T-cell (primary cell): ENCODE data around the gene TTC17. TPM values are rescaled to one million over a fixed set of nuclear protein-coding genes. Genes with fewer than 3 reads are reported as not detected.

Experiments used
- ATAC-seq, 4 experiments: fragments of 200-7000 bp in 3 of 4; fragments of 150-1000 bp in 1 of 4; cut with Tn5 transposase; replicated peaks in 1 of 4; 1 replicate in 3 of 4; 2 replicates in 1 of 4; pipeline ENCODE4 v1.10.0; 2021; ENCODE audit warnings: moderate library complexity in 3 of 4, mild to moderate bottlenecking in 2 of 4, moderate number of reproducible peaks in 1 of 4
- CTCF ChIA-PET, 2 donors: fragments of 300-600 bp; sonication (Branson Sonifier 250); formaldehyde crosslinking; loops; one replicate each; lab custom pipeline; 2022; ENCODE audit warnings: antibody characterized with exemption in 2 of 2; lab: Charles Lee
- POLR2A ChIA-PET, 2 donors: fragments of 300-600 bp; sonication (Branson Sonifier 250); formaldehyde crosslinking; loops; one replicate each; lab custom pipeline; 2022; ENCODE audit warnings: antibody characterized with exemption in 2 of 2; lab: Charles Lee
- DNase-seq, 35 experiments: peaks; one replicate each; pipeline versions ENCODE4 v3.0.0 to v3.0.0-alpha.2; 2013 to 2023
- H3K27ac ChIP-seq: one replicate; pipeline ENCODE4 v1.5.1; 2013; ENCODE audit warnings: low read length
- H3K27me3 ChIP-seq, 2 experiments: replicated peaks in 1 of 2; 1 replicate in 1 of 2; 2 replicates in 1 of 2; pipeline versions ENCODE4 v1.6.1 to v1.7.0; 2013; ENCODE audit warnings: low read length in 1 of 2, mixed read lengths in 1 of 2; ENCODE audit not compliant: control insufficient read depth in 2 of 2, insufficient read depth in 2 of 2; ENCODE audit errors: extremely low read depth in 1 of 2
- H3K36me3 ChIP-seq, 2 donors: 1 replicate in 1 of 2; 2 replicates in 1 of 2; pipeline versions ENCODE4 v1.6.1 to v1.7.0; 2013; ENCODE audit warnings: low read length in 1 of 2; ENCODE audit not compliant: control insufficient read depth in 2 of 2, insufficient read depth in 1 of 2; ENCODE audit errors: extremely low read depth in 1 of 2
- H3K4me1 ChIP-seq, 2 experiments: 1 replicate in 1 of 2; 2 replicates in 1 of 2; pipeline versions ENCODE4 v1.6.1 to v1.7.0; 2013; ENCODE audit warnings: low read length in 2 of 2, mixed read lengths in 1 of 2; ENCODE audit not compliant: insufficient read depth in 2 of 2, control insufficient read depth in 1 of 2; ENCODE audit errors: extremely low read depth in 1 of 2
- H3K4me3 ChIP-seq, 2 donors: 1 replicate in 1 of 2; 2 replicates in 1 of 2; pipeline versions ENCODE4 v1.5.1 to v1.7.0; 2013; ENCODE audit warnings: mild to moderate bottlenecking in 2 of 2, low read length in 1 of 2, moderate library complexity in 1 of 2; ENCODE audit not compliant: control insufficient read depth in 1 of 2; ENCODE audit errors: extremely low read depth in 1 of 2
- H3K9me3 ChIP-seq: 2 replicates; pipeline ENCODE4 v1.7.0; 2013
- H3K27ac Mint-ChIP-seq, 2 donors: one replicate each; pipeline ENCODE4 v1.8.0; 2020 to 2021; ENCODE audit warnings: mild to moderate bottlenecking in 2 of 2, mixed read lengths in 2 of 2
- H3K27me3 Mint-ChIP-seq, 2 donors: one replicate each; pipeline ENCODE4 v1.8.0; 2021 to 2022; ENCODE audit warnings: mixed read lengths in 2 of 2
- H3K36me3 Mint-ChIP-seq: one replicate; pipeline ENCODE4 v1.8.0; 2021; ENCODE audit warnings: mixed read lengths
- H3K4me1 Mint-ChIP-seq, 3 donors: one replicate each; pipeline ENCODE4 v1.8.0; 2020 to 2022; ENCODE audit warnings: mixed read lengths in 3 of 3, mild to moderate bottlenecking in 1 of 3
- H3K4me3 Mint-ChIP-seq, 3 donors: one replicate each; pipeline ENCODE4 v1.8.0; 2020 to 2022; ENCODE audit warnings: mild to moderate bottlenecking in 3 of 3, mixed read lengths in 3 of 3, moderate library complexity in 3 of 3
- H3K9me3 Mint-ChIP-seq, 3 donors: one replicate each; pipeline ENCODE4 v1.8.0; 2020 to 2022; ENCODE audit warnings: mixed read lengths in 3 of 3
- WGBS: methylation state at CpG from one replicate; pipeline ENCODE4 v1.1.5; 2013; ENCODE audit warnings: missing lambda C conversion rate; ENCODE audit not compliant: insufficient coverage; 5-methylcytosine and 5-hydroxymethylcytosine counted together
- total RNA-seq, 35 experiments: library from RNA in 6 of 35; stranded (reverse) in 6 of 35; fragments of 120-200 nt in 1 of 35; gene quantifications; one replicate each; pipeline versions ENCODE4 v1.2.1 to v1.2.4 and lab custom pipeline; 2013 to 2026

Gene TTC17
- total RNA-seq, 5 donors from 2014 or later (not counting 1 experiment from before 2014, with no cell fraction given) = 72.4 to 123 (median 94.8) TPM

- H3K9me3 Mint-ChIP-seq = no peaks in the 10 kb centered on the region
- H3K36me3 Mint-ChIP-seq = no peaks in the 10 kb centered on the region
- H3K4me1 Mint-ChIP-seq = peaks cover 0 to 7% (median 2%) of the 10 kb centered on the region in 3 donors
- Histone ChIP-seq H3K9me3 (no peaks in the 10 kb centered on the region), H3K4me3 (no peak overlapping the region), H3K27ac (no peak overlapping the region), H3K36me3 (no peaks in the 10 kb centered on the region), H3K27me3 (peaks cover 0 to 6% of the 10 kb centered on the region in 2 experiments), H3K4me1 (no peaks in the 10 kb centered on the region)
- peaks cover 8 to 12% of the 10 kb centered on the region in 2 donors for H3K27me3 Mint-ChIP-seq
- ChIA-PET CTCF (interaction anchor here in 1 of 2 donors (1.0 to 1.1 kb wide), 2 partner anchors 68 to 346 kb away, joined by 3 to 4 read pairs; no protein-coding TSS in a partner anchor), POLR2A (interaction anchor here in 1 of 2 donors (0.6 kb wide), 1 partner anchor 22 kb away, joined by 3 read pairs; no protein-coding TSS in a partner anchor)
- no peak overlapping the region for H3K27ac Mint-ChIP-seq
- WGBS = 92% methylated on average over 2 of the region's 7 CpGs
- H3K4me3 Mint-ChIP-seq = no peak overlapping the region
- DNase-seq (no peak), ATAC-seq (no peak)
Measured at GRCh38 chr11:43504316-43504950, 145.7 kb downstream of the TTC17 start.

- Mint-ChIP-seq H3K36me3 (no peaks in the 10 kb centered on the region), H3K27ac (no peak overlapping the region), H3K9me3 (no peaks in the 10 kb centered on the region), H3K4me1 (peaks cover 0 to 7% (median 2%) of the 10 kb centered on the region in 3 donors), H3K4me3 (no peak overlapping the region), H3K27me3 (peaks cover 8 to 12% of the 10 kb centered on the region in 2 donors)
- H3K27ac ChIP-seq = no peak overlapping the region
- DNase-seq (no peak), ATAC-seq (no peak)
- CTCF ChIA-PET = no interaction called here
- no peaks in the 10 kb centered on the region for H3K36me3 ChIP-seq
- POLR2A ChIA-PET = interaction anchor here in 1 of 2 donors (0.6 kb wide), 1 partner anchor 23 kb away, joined by 3 read pairs; no protein-coding TSS in a partner anchor
- H3K9me3 ChIP-seq = no peaks in the 10 kb centered on the region
- H3K27me3 ChIP-seq = peaks cover 0 to 6% of the 10 kb centered on the region in 2 experiments
- H3K4me1 ChIP-seq = no peaks in the 10 kb centered on the region
- no peak overlapping the region for H3K4me3 ChIP-seq
- 83% methylated on average over 2 of the region's 4 CpGs for WGBS
Measured at GRCh38 chr11:43505171-43505570, 146.5 kb downstream of the TTC17 start.

GRCh38 chr11:43507171-43507570 is 148.5 kb downstream of the TTC17 start:
- CTCF ChIA-PET = no interaction called here
- H3K4me3 Mint-ChIP-seq = no peak overlapping the region

GRCh38 chr11:43508511-43508918 is 149.8 kb downstream of the TTC17 start:
- H3K9me3 ChIP-seq = no peaks in the 10 kb centered on the region
- no peak for ATAC-seq
- Mint-ChIP-seq H3K9me3 (no peaks in the 10 kb centered on the region), H3K27me3 (peaks cover 0 to 5% of the 10 kb centered on the region in 2 donors), H3K27ac (no peak overlapping the region), H3K4me1 (peaks cover 0 to 7% (median 2%) of the 10 kb centered on the region in 3 donors), H3K36me3 (no peaks in the 10 kb centered on the region), H3K4me3 (no peak overlapping the region)
- no peaks in the 10 kb centered on the region for H3K4me1 ChIP-seq
- H3K27me3 ChIP-seq = no peaks in the 10 kb centered on the region
- no peaks in the 10 kb centered on the region for H3K36me3 ChIP-seq
- no peak overlapping the region for H3K4me3 ChIP-seq
- no peak for DNase-seq
- H3K27ac ChIP-seq = no peak overlapping the region
- WGBS = no CpG with 5 or more reads among the region's 3 CpGs
- CTCF ChIA-PET = no interaction called here
- POLR2A ChIA-PET = no interaction called here

More at GRCh38 chr11:43507171-43507570, 148.5 kb downstream of the TTC17 start:
- WGBS = 79% methylated on average over 4 of the region's 5 CpGs
- no peaks in the 10 kb centered on the region for H3K9me3 Mint-ChIP-seq
- POLR2A ChIA-PET = no interaction called here
- H3K27me3 Mint-ChIP-seq = peaks cover 5 to 8% of the 10 kb centered on the region in 2 donors
- ATAC-seq (no peak), DNase-seq (no peak)
- no peak overlapping the region for H3K27ac ChIP-seq
- no peaks in the 10 kb centered on the region for H3K36me3 Mint-ChIP-seq
- peaks cover 0 to 6% of the 10 kb centered on the region in 2 experiments for H3K27me3 ChIP-seq
- H3K4me3 ChIP-seq = no peak overlapping the region
- no peak overlapping the region for H3K27ac Mint-ChIP-seq
- H3K4me1 Mint-ChIP-seq = peaks cover 0 to 7% (median 2%) of the 10 kb centered on the region in 3 donors
- no peaks in the 10 kb centered on the region for H3K9me3 ChIP-seq
- H3K4me1 ChIP-seq = no peaks in the 10 kb centered on the region
- no peaks in the 10 kb centered on the region for H3K36me3 ChIP-seq

- Histone ChIP-seq H3K27ac (no peak overlapping the region), H3K36me3 (no peaks in the 10 kb centered on the region), H3K4me3 (no peak overlapping the region), H3K4me1 (no peaks in the 10 kb centered on the region), H3K27me3 (peaks cover 0 to 20% of the 10 kb centered on the region in 2 experiments), H3K9me3 (no peaks in the 10 kb centered on the region)
- H3K36me3 Mint-ChIP-seq = no peaks in the 10 kb centered on the region
- DNase-seq (no peak), ATAC-seq (no peak)
- H3K27me3 Mint-ChIP-seq = peaks cover 1 to 11% of the 10 kb centered on the region in 2 donors
- ChIA-PET CTCF (interaction anchor here in 1 of 2 donors (0.6 kb wide), 1 partner anchor 941 kb away, joined by 3 read pairs; no protein-coding TSS in a partner anchor), POLR2A (no interaction called here)
- H3K4me1 Mint-ChIP-seq = peaks cover 0 to 7% (median 2%) of the 10 kb centered on the region in 3 donors
- 85% methylated on average over 2 of the region's 6 CpGs for WGBS
- no peaks in the 10 kb centered on the region for H3K9me3 Mint-ChIP-seq
- H3K27ac Mint-ChIP-seq = no peak overlapping the region
- H3K4me3 Mint-ChIP-seq = no peak overlapping the region
Measured at GRCh38 chr11:43511959-43512358, 153.2 kb downstream of the TTC17 start.

GRCh38 chr11:43515090-43515489 is 156.4 kb downstream of the TTC17 start:
- no peak overlapping the region for H3K4me3 Mint-ChIP-seq
- no peaks in the 10 kb centered on the region for H3K36me3 Mint-ChIP-seq
- Histone ChIP-seq H3K36me3 (no peaks in the 10 kb centered on the region), H3K27me3 (peaks cover 0 to 23% of the 10 kb centered on the region in 2 experiments), H3K9me3 (no peaks in the 10 kb centered on the region), H3K27ac (no peak overlapping the region), H3K4me3 (no peak overlapping the region), H3K4me1 (no peaks in the 10 kb centered on the region)
- H3K9me3 Mint-ChIP-seq = peaks cover 0 to under 1% (median 0%) of the 10 kb centered on the region in 3 donors
- ATAC-seq (no peak), DNase-seq (no peak)
- H3K4me1 Mint-ChIP-seq = no peaks in the 10 kb centered on the region
- WGBS = 71% methylated on average over 1 of the region's 6 CpGs
- no peak overlapping the region for H3K27ac Mint-ChIP-seq
- peaks cover 17 to 20% of the 10 kb centered on the region in 2 donors for H3K27me3 Mint-ChIP-seq
- CTCF ChIA-PET = no interaction called here
- POLR2A ChIA-PET = no interaction called here
